ENCODE measurements around the gene KIAA1671.

KIAA1671 gene

DNA sequence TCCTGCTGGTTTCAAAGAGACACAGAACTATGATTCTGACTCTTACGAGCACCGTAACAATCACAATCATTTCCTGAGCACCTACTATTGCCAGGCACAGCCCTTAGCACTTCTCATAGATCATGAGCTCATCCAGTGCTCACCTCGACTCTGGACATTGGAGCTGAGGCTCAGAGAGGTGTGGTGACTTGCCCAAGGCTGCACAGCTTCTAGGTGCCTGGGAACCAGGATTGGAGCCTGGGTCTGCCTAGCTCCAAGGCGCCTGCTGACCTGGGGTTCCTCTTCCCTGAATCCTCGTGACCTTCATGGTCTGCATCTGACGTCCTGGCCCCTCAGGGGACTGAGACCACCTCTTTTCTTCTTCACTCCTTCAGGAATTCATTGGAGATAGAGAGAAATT lies 196.5 kb downstream of the KIAA1671 start:
- no peak for DNase-seq

DNA sequence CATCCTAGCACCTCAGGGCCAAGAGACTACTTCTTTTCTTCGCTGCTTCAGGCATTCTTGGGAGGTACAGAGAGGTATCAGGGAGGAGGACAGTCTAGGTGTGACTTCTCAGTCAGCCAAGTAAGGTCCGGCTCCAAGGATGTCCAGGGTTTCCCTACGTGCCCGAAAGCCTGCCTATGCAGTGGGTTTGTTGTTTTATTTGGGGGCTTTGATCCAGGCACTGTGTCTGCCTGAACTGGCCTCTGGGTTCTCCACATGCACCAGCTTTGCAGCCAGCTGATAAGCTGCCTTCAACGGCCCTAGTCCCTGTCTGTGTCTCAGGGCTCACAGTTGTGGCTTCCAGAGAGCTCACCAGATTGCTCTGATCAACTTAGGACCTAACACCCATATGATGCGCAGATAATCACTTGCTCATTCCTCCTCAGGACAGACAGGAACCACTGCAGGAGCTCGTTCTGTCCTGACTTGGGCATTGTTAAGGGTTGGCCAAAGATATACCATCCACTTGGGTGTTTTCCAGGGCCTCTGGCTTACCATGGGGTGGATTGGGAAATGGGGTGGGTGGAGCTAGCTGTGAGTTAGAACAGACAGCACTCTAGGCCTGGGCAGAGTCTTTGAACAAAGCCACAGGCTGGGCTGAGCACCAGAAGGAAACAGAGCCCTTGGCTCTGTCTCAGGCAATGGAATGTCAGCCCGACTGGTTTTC lies 201.6 kb downstream of the KIAA1671 start:
- DNase-seq: no peak

DNA sequence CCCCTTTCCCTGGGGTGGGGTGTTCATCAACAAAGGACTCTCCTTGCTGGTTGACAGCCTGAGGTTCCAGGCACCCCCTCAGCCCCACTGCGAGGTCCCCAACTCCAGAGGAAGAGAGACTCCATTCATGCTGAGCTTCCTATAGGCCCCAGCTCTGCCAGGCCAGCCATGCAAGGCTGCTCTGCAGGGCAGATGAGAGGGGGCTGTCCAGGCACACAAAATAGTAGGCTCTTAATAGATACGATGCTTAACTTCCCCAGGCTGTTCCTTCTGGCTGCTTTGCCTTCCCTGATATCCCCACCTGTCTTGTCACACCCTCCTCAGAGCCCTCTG lies 202.1 kb downstream of the KIAA1671 start:
- DNase-seq: no peak

DNA sequence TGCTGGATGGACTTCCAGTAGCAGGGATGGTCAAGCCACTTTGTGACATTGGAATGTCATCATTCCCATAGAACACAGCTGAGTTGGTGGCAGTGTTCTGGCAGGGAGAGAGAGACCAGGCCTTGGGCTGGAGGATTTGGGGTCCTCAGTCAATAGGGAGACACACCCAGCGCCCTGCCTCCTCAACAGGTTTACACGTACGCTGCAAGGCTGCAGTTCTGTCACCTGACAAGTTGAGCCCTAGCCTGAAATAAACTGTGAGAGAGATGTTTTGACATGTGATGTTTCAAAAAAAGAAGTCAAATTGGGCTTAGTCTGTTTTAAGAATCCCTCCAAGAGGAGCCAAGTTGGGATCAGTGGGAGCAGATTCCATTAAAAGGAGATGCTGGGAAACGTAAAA lies 204.2 kb downstream of the KIAA1671 start:
- DNase-seq: no peak

DNA sequence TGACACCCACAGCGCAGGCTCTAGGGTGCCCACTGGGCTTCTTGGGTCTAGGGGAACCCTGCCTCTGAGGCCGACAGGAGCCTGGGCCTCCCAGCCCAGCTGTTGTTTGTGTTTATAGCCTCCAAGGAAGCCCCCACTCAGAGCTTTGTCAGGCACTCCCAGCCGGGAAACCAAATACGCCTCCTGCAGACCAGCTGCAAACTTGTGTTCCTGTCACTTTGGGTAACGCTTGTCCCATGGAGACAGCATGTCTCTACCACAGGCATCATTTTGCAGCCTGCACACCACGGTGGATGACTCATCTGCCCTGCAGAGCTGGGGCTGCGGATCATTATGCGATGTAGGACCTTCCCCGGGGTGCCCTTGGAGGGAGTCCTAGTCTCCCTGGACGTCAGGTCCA lies 206.5 kb downstream of the KIAA1671 start:
- DNase-seq: no peak

DNA sequence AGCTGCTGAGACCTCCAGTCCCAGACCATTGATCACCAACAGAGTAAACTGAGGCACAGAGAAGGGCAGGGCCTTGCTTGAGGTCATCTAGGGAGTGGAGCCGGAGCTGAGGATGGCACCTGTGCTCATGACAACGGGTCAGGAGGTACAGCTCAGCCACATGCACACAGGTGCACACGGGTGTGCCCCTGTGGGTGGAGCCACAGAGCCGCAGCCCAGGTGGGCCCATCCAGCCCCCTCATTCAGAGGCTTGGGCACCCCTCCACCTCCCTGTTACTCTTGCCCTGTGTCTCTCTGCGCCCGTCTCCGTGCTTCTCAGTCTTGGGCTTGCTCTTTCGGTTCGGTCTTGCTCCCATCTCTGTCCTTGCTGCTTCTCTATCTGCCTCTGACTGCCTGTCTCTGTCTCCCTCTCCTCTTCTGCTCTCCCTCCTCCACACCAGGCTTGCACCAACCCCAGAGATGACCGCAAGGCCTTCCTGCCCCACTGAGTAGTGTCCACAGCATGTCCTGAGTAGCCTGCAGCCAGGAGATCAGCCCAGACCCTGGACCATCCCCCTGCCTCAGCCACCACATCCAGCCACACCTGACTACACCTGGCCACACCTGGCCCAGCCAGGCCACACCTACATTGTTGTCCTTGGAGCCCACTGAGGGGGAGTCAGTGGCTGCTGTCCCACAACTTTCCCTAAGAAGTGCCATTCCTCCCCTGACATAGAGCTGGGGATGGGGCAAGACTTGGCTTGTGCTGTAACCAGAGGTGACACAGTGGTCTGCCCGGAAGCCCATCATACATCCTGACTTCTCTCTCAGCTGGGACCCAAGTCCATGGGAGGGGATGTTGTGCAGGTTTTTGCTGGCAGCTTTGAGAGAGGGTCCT lies 207.8 kb downstream of the KIAA1671 start:
- DNase-seq: peak; percentile 42

DNA sequence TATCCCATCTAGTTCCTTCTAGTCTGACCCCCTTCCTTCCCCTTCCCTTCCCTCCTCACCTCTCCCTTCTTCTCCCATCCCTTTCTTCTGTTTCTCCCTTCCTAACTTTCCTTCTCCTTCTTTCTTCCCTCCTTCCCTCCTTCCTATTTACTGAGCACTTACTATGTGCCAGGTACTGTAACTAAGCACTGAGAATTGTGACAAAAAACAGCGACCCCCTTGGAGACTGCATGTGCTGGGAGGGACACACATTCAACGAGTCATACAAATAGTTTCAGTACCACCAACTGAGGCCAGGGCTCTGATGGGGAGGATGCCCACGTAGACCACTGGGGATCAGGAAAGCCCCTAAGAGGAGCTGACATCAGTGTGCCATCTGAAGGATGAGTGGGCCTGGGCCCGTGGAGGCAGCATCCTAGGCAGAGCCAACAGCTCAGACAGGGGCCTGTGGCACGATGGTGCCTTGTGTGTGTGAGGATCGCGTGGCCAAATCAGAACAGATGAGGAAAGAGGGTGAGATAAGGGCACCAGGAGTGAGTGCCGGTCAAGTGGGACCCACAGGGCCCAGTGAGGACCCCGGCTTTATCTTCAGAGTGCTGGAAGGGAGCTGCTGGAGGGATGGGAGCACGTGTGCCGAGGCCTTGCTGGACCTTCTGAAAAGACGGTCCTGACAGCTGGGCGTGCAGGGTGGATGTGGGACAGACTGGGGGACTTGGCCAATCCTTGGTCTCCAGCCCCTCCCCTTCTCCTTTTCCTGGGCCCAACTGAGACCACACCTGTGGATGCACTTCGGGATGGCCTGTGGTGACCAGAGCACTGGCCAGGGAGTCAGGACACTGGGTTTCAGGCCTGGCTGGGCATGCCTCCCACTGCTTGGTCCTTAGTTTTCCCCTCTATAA lies 208.8 kb downstream of the KIAA1671 start:
- DNase-seq: no peak

DNA sequence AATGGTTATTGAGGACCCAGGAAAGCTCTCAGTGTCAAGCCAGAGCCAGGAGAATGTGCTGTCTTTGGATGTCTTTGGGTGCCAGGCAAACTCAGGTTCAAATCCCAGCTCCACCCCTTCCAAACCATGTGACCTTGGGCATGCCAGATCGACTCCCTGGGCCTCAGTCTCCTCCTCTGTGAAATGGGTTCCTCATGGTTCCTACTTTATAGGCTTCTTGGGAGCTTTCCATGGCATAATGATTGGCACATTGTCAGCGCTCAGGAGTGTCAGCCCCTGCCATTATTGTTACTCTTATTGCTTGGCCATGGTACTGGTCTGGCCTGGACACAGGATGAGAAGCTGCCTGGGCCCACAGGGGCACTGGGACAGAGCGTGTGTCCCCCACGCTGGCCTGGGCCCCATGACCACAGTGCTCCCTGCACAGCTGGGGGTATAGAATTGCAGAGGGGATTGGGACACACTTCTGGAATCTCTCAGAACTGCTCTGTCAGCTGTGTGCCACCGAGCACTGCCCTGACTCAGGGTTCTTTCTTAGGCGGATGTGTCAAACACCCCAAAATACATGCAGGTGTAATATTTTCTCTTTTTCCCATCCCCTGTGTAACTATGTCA lies 209.5 kb downstream of the KIAA1671 start:
- no peak for DNase-seq

DNA sequence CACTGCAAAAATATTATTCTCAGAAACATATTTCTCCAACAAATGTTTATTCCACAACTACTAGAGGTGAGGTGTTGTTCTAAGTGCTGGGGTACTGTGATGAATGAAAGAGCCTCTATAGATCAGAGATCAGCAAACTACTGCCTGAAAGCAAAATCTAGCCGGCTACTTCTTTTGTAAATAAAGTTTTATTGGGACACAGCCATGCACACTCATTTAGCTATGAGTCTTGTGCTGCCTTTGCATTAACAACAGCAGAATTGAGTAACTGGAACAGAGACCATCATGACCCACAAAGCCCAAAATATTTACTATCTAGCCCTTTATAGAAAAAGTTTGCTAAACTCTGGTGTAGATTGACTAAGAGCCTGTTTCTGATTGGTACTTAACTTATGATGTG lies 210.0 kb downstream of the KIAA1671 start:
- no peak for DNase-seq

DNA sequence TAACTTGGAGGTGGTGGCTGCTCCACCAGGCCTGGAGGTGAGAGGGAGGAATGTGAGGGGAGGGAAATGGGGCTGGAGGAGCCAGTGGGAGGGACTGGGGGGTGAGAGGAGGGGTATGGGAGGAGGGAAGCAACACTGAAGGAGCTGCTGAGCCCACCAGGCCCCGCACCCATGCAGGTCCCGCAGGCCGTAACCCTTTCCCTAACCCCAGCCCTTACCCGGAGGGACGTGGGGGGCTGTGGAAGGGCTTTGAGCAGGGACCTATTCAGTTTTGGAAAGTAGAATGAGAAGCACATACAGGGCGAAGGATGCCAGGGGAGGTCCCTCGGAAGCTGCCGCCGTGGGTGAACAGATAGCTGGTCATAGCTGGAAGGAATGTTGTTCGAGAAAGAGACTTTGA lies 213.3 kb downstream of the KIAA1671 start:
- DNase-seq: no peak

DNA sequence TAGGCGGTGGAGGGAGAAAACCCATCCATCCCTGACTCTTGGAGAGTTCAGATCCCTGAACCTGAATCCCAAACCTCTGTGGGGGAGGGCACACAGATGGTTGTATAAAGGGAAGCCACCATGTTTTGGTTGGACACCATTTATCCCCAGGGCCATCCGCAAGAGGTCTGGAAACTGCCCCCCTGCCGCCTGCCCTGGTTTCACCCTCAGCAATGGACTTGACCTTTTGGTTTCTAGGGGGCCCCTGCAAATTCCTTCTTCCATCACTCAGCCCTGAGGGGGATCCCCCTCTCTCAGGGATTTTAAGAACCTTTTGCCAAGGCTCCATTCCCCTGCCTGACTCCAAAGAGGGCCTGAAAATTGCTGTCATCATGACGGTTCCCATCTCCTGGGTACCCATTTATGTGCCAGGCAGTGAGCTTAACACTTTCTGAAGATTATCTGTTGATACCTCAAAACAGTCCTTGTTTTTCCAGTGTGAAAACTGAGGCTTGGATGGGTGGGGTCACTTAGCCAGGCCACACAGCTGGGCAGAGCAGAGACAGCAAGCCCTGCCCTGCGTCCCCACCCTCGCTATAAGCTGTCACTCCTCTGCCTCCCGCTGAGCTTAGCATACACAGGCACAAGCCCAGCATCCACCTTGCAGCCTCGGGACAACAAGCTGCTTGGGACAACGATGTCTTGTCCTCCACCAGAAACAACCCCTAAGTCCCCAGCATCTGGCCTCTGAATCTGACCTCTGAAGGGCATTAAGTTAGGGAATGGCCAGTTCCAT lies 213.9 kb downstream of the KIAA1671 start:
- DNase-seq: no peak

DNA sequence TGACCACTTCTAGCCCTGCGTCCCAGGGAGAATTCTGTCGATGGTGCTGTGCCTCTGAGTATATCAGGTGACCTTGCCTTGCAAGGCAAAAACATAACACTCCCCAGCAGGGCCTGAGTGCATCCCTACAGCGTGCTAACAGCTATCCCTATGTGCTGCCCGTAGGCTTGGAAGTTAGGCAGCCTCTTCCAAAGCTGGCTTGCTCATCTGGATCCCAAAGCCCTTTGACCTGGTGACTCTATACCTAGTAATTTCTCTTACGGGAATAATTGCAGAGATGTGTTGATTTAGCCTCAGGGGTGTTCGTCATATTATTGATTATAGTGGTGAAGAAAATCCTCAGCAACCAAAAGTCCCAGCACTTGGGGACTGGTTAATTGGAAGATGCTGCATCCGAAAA lies 214.6 kb downstream of the KIAA1671 start:
- DNase-seq: no peak

DNA sequence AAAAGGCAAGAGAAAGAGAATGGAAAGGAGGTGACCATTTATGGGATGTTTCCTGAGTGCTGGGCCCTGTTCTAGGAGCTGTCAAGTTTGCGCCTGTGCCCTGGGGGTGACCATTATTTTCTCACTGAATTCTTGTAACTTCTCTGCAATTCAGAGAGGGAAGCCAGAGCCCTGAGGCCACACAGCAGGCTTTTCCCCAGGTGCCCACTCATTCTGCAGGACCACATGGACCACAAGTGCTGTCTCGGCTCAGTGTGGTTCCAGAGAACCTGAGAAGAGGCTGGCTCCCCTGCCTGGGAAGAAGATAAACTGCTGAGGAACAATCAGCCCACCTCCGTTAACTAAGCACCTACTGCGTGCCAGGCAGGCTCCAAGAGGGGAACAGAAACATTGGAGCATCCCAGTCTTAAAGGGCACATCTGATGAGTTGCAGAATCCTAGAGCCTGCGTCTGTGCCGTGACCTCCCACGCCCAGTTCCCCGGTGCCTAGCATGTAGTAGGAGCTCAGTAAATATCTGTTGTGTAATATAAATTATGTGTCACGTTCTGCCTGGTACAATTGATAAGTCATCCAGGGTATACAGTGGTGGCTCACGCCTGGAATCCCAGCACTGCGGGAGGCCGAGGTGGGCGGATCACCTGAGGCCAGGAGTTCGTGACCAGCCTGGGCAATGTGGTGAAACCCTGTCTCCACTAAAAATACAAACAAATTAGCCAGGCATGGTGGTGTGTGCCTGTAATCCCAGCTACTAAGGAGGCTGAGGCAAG lies 215.5 kb downstream of the KIAA1671 start:
- DNase-seq: no peak

DNA sequence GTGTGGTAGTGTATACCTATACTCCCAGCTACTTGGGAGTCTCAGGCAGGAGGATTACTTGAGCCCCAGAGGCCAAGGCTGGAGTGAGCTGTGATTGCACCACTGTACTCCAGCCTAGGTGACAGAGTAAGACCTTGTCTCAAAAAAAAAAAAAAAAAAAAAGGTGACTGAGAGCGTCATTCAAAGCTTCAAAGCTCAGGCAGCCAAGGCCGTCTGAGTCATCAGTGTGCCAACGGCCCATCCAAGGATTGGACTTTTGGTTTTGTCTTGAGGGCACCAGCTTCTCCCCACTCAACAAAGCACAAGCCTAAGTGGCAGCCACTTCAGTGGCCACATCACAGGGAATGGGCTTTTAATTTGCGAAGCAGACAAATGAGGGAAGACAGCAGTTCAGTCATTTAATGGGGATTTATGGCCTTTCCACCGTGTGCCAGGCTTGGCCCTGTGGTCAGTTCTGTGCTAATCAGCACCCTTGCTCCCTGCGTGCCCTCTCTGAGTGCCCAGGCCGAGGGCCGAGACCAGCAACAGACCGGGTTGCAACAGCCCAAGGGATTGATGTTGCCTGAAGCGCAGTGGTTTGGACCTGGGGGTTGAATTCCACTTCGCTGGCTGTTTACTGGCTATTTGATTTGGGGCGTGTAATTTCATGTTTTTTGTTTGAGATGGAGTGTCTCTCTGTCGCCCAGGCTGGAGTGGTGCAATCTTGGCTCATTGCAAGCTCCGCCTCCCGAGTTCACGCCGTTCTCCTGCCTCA lies 216.9 kb downstream of the KIAA1671 start:
- no peak for DNase-seq

DNA sequence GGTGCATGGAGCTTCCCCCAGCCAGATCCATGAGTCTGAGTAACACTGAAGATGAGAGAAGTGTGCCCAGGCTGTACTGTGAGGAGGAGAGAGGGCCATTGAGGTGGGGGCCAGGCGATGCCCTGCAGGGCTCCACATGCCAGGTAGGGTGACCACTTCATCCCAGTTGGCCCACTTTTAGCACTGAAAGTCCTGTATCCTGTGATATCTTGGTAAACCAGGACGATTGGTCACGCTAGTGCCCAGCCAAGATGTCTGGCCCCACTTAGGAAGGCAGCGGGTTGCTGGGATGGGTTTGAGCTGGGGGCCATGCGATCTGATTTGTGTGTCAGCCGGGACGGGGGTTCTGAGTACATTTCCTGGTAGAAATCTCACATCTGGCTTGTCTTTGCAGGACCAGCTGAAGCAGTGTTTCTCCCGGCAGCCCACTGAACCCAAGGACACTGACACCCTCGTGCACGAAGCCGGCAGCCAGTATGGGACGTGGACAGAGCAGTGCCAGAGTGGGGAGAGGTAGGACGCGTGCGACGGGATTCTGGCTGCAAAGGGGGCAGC lies 218.0 kb downstream of the KIAA1671 start:
- no peak for DNase-seq

DNA sequence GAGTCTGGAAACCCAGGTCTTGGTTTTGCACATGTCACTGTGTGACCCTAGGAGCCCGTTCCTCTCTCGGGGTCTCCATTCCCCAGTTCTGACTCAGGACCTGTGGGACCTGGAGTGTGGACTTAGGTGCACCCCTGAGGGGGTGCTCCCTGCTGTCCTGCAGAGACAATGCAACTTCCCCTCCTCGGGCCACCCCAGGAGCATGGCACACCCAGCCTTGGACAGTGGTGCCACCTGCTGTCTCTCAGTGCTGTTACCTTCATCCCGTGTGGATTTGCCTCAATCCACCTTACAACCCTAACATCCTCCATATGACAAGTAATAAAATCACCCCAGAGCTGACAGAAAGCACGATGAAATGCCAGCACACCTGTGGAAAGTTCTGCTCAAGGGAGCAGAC lies 219.6 kb downstream of the KIAA1671 start:
- no peak for DNase-seq

DNA sequence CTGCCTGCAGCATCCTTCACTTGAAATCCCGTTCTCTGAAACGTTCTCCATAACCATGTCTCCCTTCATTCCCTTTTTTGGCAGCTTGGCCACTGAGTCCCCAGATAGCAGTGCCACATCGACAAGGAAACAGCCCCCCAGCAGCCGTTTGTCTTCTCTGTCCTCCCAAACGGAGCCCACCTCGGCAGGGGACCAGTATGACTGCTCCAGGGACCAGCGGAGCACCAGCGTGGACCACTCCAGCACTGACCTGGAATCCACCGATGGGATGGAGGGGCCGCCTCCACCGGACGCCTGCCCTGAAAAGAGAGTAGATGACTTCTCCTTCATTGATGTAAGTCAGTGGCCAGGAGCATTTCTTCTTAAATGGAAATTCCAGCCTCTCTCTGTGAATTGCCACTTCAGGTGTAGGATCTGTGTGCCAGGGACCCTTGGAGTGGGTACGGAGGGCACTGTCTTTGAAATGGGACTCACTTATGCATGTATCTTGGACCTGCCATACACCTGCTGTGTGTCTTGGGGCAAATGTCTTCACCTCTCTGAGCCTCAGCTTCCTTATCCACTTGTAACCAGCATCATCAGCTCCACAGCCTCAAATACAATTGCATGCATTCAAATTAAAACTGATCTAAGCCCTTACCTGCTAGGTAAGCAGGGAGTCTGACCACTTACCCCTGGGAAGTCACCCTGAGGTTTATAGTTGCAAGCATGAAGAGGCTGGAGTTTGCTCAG lies 221.8 kb downstream of the KIAA1671 start:
- DNase-seq: no peak

DNA sequence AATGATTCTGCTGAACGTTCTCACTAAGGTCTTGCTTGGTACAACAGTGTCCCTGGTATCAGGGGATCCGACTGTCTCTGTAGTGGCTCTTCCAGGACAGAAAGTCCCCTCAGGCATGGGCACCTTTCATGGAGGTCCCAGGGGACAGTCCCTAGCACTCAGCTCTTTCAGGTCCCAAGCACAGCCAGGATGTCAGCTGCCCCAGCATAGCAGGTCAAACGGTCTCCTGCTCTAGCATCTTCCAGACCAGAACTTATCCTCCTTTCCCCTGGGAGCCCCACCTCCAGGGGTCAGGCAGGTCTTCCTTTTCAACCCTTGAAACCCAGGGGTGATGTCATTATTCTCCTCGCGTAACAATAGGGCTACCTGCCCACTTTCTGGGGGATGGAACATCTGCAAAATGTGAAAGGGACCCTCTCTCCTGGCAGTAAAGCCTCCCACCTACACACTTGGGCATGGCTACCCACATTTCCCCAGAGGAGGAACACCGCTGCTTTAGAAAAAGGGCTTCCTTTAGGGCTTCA lies 222.4 kb downstream of the KIAA1671 start:
- DNase-seq: no peak

DNA sequence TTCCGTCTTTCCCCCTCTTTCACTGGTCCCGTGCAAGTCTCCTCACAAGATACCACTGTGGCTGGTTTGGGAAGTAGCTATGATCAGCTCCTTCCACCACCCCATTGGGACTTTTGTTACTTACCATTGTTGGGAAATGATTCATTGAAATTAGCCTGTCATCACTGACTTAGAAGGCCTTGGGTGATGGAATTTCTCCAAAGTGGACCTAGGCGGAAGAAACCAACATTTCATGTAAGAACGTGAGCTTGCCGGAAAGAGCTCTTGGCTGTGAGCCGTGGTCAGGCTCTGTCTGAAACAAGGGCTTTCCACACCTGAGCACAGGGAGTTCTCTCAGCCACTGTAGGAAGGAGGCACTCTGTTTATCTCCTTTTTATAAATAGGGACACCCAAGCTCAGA lies 223.7 kb downstream of the KIAA1671 start:
- DNase-seq: no peak

Measured in activated effector memory CD4-positive, alpha-beta T cell treated with anti-CD3 and anti-CD28 coated beads, Interleukin-2, amount 50 U/mL, for 16 hours (primary cell).